Neural crest cell (in vitro differentiated cells): ENCODE results near the gene SNRPF. TPM values are rescaled to one million over a fixed set of nuclear protein-coding genes. Genes with fewer than 3 reads are reported as not detected.
"Not testable (repeated sequence)": the region's sequence is repeated elsewhere in the genome, so short reads cannot be mapped to it uniquely, and the experiment has no call there.

Experiments
- DNase-seq: peaks from one replicate; pipeline ENCODE4 v3.0.0; 2021; ENCODE audit warnings: low read depth, mixed read lengths, low spot score
- H3K27ac Mint-ChIP-seq: one replicate; pipeline ENCODE4 v1.8.0; 2021; ENCODE audit warnings: mild to moderate bottlenecking, mixed read lengths; ENCODE audit not compliant: unreplicated experiment
- H3K27me3 Mint-ChIP-seq: 2 replicates; pipeline ENCODE4 v1.8.0; 2021; ENCODE audit warnings: low read depth, mild to moderate bottlenecking, mixed read lengths
- H3K36me3 Mint-ChIP-seq: 2 replicates; pipeline ENCODE4 v1.8.0; 2021; ENCODE audit warnings: low read depth, mild to moderate bottlenecking, mixed read lengths
- H3K4me1 Mint-ChIP-seq: 2 replicates; pipeline ENCODE4 v1.8.0; 2021; ENCODE audit warnings: mixed read lengths
- H3K4me3 Mint-ChIP-seq: one replicate; pipeline ENCODE4 v1.8.0; 2021; ENCODE audit warnings: mild to moderate bottlenecking, mixed read lengths
- H3K9me3 Mint-ChIP-seq: 2 replicates; pipeline ENCODE4 v1.8.0; 2021; ENCODE audit warnings: mixed read lengths
- long read RNA-seq: library from polyadenylated mRNA; unstranded; transcript quantifications from one replicate; pipeline ENCODE4 v2.0.0, GENCODE V29; 2020
- total RNA-seq: library from RNA; stranded (reverse); gene quantifications from 2 replicates; pipeline ENCODE4 v1.2.1, GENCODE V29; 2021
- TF ChIP-seq, protein P1 (sequence below): fragments of 200-600 bp; sonication (generic); conservative IDR thresholded peaks from 2 replicates; pipeline ENCODE4 v1.5.0; 2021; ENCODE audit warnings: antibody characterized with exemption, mild to moderate bottlenecking

SNRPF gene
- total RNA-seq: 70.6 and 71.5 TPM in 2 replicates
- long read RNA-seq, transcript SNRPF-201 (4 exons, 1,389 nt): major isoform, 73 of 78 reads
- long read RNA-seq, partial matches to known transcripts: 4 of 78 reads
- long read RNA-seq, other reads (novel, unspliced or antisense): 0 of 78 reads

DNA sequence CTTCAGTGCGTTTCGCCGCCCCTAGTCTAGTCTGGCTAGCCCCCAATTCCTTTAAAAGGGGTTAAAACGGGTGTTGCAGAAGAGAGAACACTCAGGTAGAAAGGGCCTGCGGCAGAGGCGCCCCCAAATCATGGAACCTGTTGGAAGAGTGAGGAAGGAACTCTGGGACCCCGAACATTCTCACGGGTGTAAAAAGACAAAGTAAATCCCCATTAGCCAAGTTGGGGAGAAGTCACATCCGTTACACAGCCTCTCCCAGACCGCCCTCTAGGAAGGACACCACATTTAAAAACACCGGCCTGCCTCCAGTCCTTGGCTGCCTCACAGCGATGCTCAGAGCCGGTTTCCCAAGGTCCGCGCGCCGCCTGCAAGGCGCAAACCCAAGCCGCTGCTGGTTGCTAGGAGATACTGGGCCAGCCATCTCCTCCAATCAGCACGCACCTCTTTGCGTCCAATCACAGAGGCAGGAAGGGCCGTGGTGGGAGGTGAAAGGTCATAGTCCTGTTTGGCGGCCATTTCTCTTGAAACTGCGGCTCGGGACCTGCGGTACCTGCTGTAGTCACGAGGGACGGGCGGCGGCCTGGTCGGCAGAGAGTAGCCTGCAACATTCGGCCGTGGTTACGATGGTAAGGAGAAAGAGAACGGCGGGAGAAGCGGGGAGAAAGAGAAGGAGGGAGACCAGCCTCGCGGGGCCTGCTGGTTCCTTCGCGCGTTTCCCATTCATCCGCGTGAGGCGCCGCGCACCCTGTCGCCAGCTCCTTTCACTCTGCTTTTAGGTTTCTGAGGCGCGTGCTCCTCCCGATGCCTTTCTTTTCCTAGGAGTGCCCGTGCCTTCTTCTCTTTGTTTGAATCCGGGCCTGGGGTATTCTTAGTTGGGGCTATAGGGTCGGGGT, at the start of gene SNRPF:
Gene SNRPF (plus strand): TSS at position 502 of the 893 bp plus-strand sequence. CDS start 122 bp downstream, at position 624.
- TF ChIP-seq, protein P1, sequence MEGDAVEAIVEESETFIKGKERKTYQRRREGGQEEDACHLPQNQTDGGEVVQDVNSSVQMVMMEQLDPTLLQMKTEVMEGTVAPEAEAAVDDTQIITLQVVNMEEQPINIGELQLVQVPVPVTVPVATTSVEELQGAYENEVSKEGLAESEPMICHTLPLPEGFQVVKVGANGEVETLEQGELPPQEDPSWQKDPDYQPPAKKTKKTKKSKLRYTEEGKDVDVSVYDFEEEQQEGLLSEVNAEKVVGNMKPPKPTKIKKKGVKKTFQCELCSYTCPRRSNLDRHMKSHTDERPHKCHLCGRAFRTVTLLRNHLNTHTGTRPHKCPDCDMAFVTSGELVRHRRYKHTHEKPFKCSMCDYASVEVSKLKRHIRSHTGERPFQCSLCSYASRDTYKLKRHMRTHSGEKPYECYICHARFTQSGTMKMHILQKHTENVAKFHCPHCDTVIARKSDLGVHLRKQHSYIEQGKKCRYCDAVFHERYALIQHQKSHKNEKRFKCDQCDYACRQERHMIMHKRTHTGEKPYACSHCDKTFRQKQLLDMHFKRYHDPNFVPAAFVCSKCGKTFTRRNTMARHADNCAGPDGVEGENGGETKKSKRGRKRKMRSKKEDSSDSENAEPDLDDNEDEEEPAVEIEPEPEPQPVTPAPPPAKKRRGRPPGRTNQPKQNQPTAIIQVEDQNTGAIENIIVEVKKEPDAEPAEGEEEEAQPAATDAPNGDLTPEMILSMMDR: peak; percentile 35
- peak; percentile 89 for DNase-seq
- peaks cover 11% of the 10 kb centered on the region for H3K4me1 Mint-ChIP-seq
- no peak within 1 kb of the TSS for H3K4me3 Mint-ChIP-seq
- H3K27ac Mint-ChIP-seq: no peak within 1 kb of the TSS
- no peaks in the 10 kb centered on the region for H3K27me3 Mint-ChIP-seq
- no peaks in the 10 kb centered on the region for H3K9me3 Mint-ChIP-seq
- peaks cover 23% of the 10 kb centered on the region for H3K36me3 Mint-ChIP-seq

DNA sequence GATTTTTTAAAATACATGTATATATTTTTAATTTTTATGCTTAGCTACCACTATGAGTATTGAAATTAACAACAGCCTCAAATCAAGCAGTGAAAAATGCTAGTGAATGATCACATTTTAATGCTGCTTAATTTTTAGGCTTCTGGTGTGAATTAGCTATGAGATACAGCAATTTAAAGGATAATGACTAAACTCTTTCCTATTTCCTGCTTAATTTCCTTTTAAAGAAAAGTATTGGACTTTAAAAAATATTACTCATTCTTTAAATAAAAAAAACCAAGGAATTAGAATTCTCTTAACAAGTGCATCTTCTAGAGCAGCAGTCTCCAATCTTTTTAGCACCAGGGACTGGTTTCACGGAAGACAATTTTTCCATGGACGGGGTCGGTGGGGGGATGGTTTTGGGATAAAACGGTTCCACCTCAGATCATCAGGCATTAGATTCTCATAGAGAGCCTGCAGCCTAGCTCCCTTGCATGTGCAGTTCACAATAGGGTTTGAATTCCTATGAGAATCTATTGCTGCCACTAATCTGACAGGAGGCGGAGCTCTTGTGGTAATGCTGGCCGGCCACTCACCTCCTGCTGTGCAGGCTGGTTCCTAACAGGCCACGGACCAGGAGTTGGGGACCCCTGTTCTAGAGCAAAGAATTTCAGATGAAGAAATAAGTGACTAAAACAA, 49.6 kb upstream of the SNRPF start:
- Mint-ChIP-seq H3K9me3 (peaks cover 4% of the 10 kb centered on the region), H3K27ac (no peak overlapping the region), H3K36me3 (no peaks in the 10 kb centered on the region), H3K4me1 (no peaks in the 10 kb centered on the region), H3K4me3 (no peak overlapping the region), H3K27me3 (peaks cover 13% of the 10 kb centered on the region)
- TF ChIP-seq, protein P1: no peak
- DNase-seq: no peak

DNA sequence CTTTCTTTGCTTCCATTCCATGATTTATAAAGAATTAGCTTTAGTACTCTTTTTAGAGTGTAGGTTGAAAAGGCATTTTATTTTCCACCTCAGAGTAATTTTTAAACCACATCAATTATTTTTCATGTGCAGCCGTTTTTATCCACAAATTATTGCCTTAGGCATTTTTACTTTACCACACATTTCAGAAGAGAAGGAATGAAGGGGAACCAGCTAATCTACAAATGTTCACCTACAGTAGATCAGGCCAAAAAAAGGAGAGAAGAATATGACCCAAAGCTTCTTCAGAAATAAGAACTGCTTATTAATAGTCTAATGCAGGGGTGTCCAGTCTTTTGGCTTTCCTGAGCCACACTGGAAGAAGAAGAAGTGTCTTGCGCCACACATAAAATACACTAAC, 48.3 kb upstream of the SNRPF start:
- no peaks in the 10 kb centered on the region for H3K36me3 Mint-ChIP-seq
- peaks cover 4% of the 10 kb centered on the region for H3K9me3 Mint-ChIP-seq
- H3K27me3 Mint-ChIP-seq: peaks cover 15% of the 10 kb centered on the region
- no peak for DNase-seq
- H3K4me1 Mint-ChIP-seq: no peaks in the 10 kb centered on the region
- no peak overlapping the region for H3K4me3 Mint-ChIP-seq
- no peak overlapping the region for H3K27ac Mint-ChIP-seq
- TF ChIP-seq, protein P1: no peak

DNA sequence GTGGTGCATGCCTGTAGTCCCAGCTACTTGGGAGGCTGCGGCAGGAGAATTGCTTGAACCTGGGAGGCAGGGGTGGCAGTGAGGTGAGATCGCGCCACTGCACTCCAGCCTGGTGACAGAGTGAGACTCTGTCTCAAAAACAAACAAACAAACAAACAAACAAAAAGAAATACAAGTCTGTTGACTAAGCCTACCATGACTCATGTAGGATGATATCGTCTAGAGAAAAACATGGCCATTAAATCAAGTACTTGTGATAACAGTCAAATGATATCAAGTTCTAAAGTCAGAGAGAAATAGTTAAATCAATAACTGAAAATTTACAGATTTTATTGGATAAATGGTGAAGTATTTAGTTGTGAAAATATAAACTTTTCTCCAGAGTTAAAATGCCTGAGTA, 46.6 kb upstream of the SNRPF start:
- DNase-seq, H3K27ac Mint-ChIP-seq, H3K4me3 Mint-ChIP-seq, H3K36me3 Mint-ChIP-seq, H3K4me1 Mint-ChIP-seq, H3K9me3 Mint-ChIP-seq: not testable (repeated sequence)
- H3K27me3 Mint-ChIP-seq: peaks cover 13% of the 10 kb centered on the region

DNA sequence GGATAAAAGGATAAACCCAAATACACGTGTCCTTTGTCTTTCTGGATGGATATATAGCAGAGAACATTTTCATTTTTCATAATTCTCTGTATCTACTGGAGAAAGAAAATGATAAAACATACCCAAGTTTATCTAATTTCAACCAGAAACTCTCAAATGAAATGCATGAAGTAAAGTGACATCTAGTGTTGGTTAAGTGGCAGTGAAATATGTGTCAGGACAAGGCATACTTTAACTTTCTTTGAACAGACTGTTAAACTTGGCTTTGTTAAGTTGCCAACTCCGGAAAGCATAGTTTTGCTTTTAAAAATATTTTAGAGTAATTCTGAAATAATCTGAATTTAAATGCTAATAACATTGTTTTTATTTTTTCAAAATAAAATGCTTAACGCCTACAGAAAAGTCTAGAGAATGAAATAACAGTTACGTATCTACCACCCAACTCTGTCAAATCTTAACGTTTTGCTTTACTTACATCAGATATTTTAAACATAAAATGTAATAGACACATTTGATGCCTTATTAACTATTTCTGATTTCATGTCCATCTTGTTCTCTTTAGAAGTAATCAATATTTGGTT, 43.0 kb upstream of the SNRPF start:
- H3K9me3 Mint-ChIP-seq: peaks cover 3% of the 10 kb centered on the region
- DNase-seq: no peak
- no peak overlapping the region for H3K27ac Mint-ChIP-seq
- H3K27me3 Mint-ChIP-seq: peaks cover 13% of the 10 kb centered on the region
- no peak overlapping the region for H3K4me3 Mint-ChIP-seq
- TF ChIP-seq, protein P1: peak; percentile 83
- no peaks in the 10 kb centered on the region for H3K36me3 Mint-ChIP-seq
- H3K4me1 Mint-ChIP-seq: no peaks in the 10 kb centered on the region
